HepG2 (cell line): ENCODE results near the gene PLCB1. TPM values are rescaled to one million over a fixed set of nuclear protein-coding genes. Genes with fewer than 3 reads are reported as not detected.

ENCODE experiments used
- AHR ChIP-seq: IDR thresholded peaks from 2 replicates; pipeline ENCODE4 v1.6.1; 2018; ENCODE audit warnings: missing genetic modification reagents, missing compliant biosample characterization
- CBX5 ChIP-seq: sonication (generic); formaldehyde crosslinking; IDR thresholded peaks from 2 replicates; pipeline ENCODE4 v1.4.0; 2020; ENCODE audit warnings: missing genetic modification reagents, borderline replicate concordance
- CHD4 ChIP-seq: fragments of 200-600 bp; sonication (generic); IDR thresholded peaks from 2 replicates; pipeline ENCODE4 v1.7.0; 2017; ENCODE audit warnings: mild to moderate bottlenecking, low read length, borderline replicate concordance
- GLI4 ChIP-seq: sonication (generic); formaldehyde crosslinking; IDR thresholded peaks from 2 replicates; pipeline ENCODE4 v1.5.1; 2020; ENCODE audit warnings: missing genetic modification reagents, mild to moderate bottlenecking, moderate library complexity, borderline replicate concordance
- HOXA7 ChIP-seq: sonication (generic); formaldehyde crosslinking; IDR thresholded peaks from 2 replicates; pipeline ENCODE4 v1.8.1; 2022; ENCODE audit warnings: mild to moderate bottlenecking, missing genetic modification reagents, moderate library complexity
- IKZF1 ChIP-seq: fragments of 450-650 bp; IDR thresholded peaks from 2 replicates; pipeline ENCODE4 v1.7.1; 2016
- KMT2B ChIP-seq: IDR thresholded peaks from 2 replicates; pipeline ENCODE4 v1.6.1; 2016; ENCODE audit warnings: missing genetic modification reagents, missing compliant biosample characterization
- MED1 ChIP-seq: sonication (generic); formaldehyde crosslinking; IDR thresholded peaks from 2 replicates; pipeline ENCODE4 v1.4.0; 2020; ENCODE audit warnings: missing genetic modification reagents
- MYNN ChIP-seq: sonication (generic); formaldehyde crosslinking; IDR thresholded peaks from 2 replicates; pipeline ENCODE4 v1.4.0; 2020; ENCODE audit warnings: mild to moderate bottlenecking, low read depth, missing genetic modification reagents
- RCOR2 ChIP-seq: IDR thresholded peaks from 2 replicates; pipeline ENCODE4 v1.6.1; 2016; ENCODE audit warnings: missing biosample characterization, missing genetic modification reagents
- RXRA ChIP-seq: sonication (generic); formaldehyde crosslinking; IDR thresholded peaks from 2 replicates; pipeline ENCODE4 v1.5.1; 2020; ENCODE audit warnings: missing genetic modification reagents
- SAFB2 ChIP-seq: sonication (generic); formaldehyde crosslinking; IDR thresholded peaks from 2 replicates; pipeline ENCODE4 v1.5.1; 2020; ENCODE audit warnings: missing genetic modification reagents, low read depth, mild to moderate bottlenecking, borderline replicate concordance
- SMAD9 ChIP-seq: sonication (generic); formaldehyde crosslinking; IDR thresholded peaks from 2 replicates; pipeline ENCODE4 v1.5.1; 2020; ENCODE audit warnings: mild to moderate bottlenecking, missing genetic modification reagents
- SP4 ChIP-seq: sonication (generic); formaldehyde crosslinking; IDR thresholded peaks from 2 replicates; pipeline ENCODE4 v1.8.1; 2023; ENCODE audit warnings: mild to moderate bottlenecking, missing genetic modification reagents
- ZBTB42 ChIP-seq: sonication (generic); formaldehyde crosslinking; IDR thresholded peaks from 2 replicates; pipeline ENCODE4 v1.5.0; 2020; ENCODE audit warnings: mild to moderate bottlenecking, missing genetic modification reagents
- ZNF12 ChIP-seq: sonication (generic); formaldehyde crosslinking; IDR thresholded peaks from 2 replicates; pipeline ENCODE4 v1.5.0; 2020; ENCODE audit warnings: missing genetic modification reagents
- ZNF180 ChIP-seq: sonication (generic); formaldehyde crosslinking; IDR thresholded peaks from 2 replicates; pipeline ENCODE4 v1.4.0; 2020; ENCODE audit warnings: low read depth, missing genetic modification reagents, borderline replicate concordance
- ZNF556 ChIP-seq: sonication (generic); formaldehyde crosslinking; IDR thresholded peaks from 2 replicates; pipeline ENCODE4 v1.4.0; 2020; ENCODE audit warnings: mild to moderate bottlenecking, missing genetic modification reagents, borderline replicate concordance
- polyA plus RNA-seq, 8 experiments: library from polyadenylated mRNA; depleted of rRNA in 3 of 8; stranded (reverse) in 7 of 8; unstranded in 1 of 8; fragments of >200 nt; fragmentation: Illumina TruSeq in 4 of 8; extraction: Trizol in 4 of 8; gene quantifications; 2 replicates each; pipeline versions ENCODE4 v1.2.1 to v1.2.3, GENCODE V29; 2011 to 2016; ENCODE audit warnings: low read depth in 4 of 8, missing spikeins in 1 of 8, mixed read lengths in 1 of 8; ENCODE audit not compliant: insufficient read depth in 1 of 8
- total RNA-seq, 5 experiments: library from RNA; depleted of rRNA; stranded (reverse); fragments of >200 nt; fragmentation: Illumina TruSeq; extraction: Trizol; gene quantifications; 2 replicates each; pipeline ENCODE4 v1.2.3, GENCODE V29; 2016; ENCODE audit warnings: low read depth in 1 of 5
- TF ChIP-seq, protein P1 (sequence below): IDR thresholded peaks from 2 replicates; pipeline ENCODE4 v1.6.1; 2016; ENCODE audit warnings: control low read depth
- TF ChIP-seq, protein P2 (sequence below): sonication (generic); formaldehyde crosslinking; IDR thresholded peaks from 2 replicates; pipeline ENCODE4 v1.4.0; 2020; ENCODE audit warnings: mild to moderate bottlenecking, missing genetic modification reagents, borderline replicate concordance
- TF ChIP-seq, protein P3 (sequence below): sonication (generic); formaldehyde crosslinking; IDR thresholded peaks from 2 replicates; pipeline ENCODE4 v1.4.0; 2020; ENCODE audit warnings: missing genetic modification reagents, mild to moderate bottlenecking, borderline replicate concordance

Gene PLCB1
- total and polyA plus RNA-seq, 2 of the 13 experiments (the other 11 are each of a cell fraction or from before 2014, with no cell fraction given) = 42.4 to 55.9 TPM

GRCh38 chr20:8809107-8809953 lies 677.3 kb downstream of the PLCB1 start (continued):
- TF ChIP-seq CBX5 (peak; percentile 76; the same call in 1 of the 2 replicates), AHR (CRISPR knock-in tag) (0 out of 2 replicates have a peak, but pooled peaks have one; percentile 73), ZNF12 (peak; percentile 56; the same call in 1 of the 2 replicates), IKZF1 (no peak), GLI4 (0 out of 2 replicates have a peak, but pooled peaks have one; percentile 66), KMT2B (peak; percentile 39; the same call in 1 of the 2 replicates), RCOR2 (CRISPR knock-in tag) (peak; percentile 78), MED1 (CRISPR knock-in tag) (peak; percentile 85), SP4 (CRISPR knock-in tag) (no peak), SAFB2 (CRISPR knock-in tag) (peak; percentile 41; the same call in 1 of the 2 replicates), HOXA7 (CRISPR knock-in tag) (no peak), SMAD9 (0 out of 2 replicates have a peak, but pooled peaks have one; percentile 42), RXRA (CRISPR knock-in tag) (peak; percentile 48; the same call in 1 of the 2 replicates), MYNN (CRISPR knock-in tag) (0 out of 2 replicates have a peak, but pooled peaks have one; percentile 56), CHD4 (peak; percentile 66; the same call in 1 of the 2 replicates), ZNF556 (CRISPR knock-in tag) (peak; percentile 89), ZBTB42 (CRISPR knock-in tag) (no peak), ZNF180 (CRISPR knock-in tag) (no peak)
- TF ChIP-seq, protein P1, sequence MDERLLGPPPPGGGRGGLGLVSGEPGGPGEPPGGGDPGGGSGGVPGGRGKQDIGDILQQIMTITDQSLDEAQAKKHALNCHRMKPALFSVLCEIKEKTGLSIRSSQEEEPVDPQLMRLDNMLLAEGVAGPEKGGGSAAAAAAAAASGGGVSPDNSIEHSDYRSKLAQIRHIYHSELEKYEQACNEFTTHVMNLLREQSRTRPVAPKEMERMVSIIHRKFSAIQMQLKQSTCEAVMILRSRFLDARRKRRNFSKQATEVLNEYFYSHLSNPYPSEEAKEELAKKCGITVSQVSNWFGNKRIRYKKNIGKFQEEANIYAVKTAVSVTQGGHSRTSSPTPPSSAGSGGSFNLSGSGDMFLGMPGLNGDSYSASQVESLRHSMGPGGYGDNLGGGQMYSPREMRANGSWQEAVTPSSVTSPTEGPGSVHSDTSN (CRISPR knock-in tag) = no peak
- TF ChIP-seq, protein P2, sequence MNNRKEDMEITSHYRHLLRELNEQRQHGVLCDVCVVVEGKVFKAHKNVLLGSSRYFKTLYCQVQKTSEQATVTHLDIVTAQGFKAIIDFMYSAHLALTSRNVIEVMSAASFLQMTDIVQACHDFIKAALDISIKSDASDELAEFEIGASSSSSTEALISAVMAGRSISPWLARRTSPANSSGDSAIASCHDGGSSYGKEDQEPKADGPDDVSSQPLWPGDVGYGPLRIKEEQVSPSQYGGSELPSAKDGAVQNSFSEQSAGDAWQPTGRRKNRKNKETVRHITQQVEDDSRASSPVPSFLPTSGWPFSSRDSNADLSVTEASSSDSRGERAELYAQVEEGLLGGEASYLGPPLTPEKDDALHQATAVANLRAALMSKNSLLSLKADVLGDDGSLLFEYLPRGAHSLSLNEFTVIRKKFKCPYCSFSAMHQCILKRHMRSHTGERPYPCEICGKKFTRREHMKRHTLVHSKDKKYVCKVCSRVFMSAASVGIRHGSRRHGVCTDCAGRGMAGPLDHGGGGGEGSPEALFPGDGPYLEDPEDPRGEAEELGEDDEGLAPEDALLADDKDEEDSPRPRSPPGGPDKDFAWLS (CRISPR knock-in tag) = no peak
- TF ChIP-seq, protein P3, sequence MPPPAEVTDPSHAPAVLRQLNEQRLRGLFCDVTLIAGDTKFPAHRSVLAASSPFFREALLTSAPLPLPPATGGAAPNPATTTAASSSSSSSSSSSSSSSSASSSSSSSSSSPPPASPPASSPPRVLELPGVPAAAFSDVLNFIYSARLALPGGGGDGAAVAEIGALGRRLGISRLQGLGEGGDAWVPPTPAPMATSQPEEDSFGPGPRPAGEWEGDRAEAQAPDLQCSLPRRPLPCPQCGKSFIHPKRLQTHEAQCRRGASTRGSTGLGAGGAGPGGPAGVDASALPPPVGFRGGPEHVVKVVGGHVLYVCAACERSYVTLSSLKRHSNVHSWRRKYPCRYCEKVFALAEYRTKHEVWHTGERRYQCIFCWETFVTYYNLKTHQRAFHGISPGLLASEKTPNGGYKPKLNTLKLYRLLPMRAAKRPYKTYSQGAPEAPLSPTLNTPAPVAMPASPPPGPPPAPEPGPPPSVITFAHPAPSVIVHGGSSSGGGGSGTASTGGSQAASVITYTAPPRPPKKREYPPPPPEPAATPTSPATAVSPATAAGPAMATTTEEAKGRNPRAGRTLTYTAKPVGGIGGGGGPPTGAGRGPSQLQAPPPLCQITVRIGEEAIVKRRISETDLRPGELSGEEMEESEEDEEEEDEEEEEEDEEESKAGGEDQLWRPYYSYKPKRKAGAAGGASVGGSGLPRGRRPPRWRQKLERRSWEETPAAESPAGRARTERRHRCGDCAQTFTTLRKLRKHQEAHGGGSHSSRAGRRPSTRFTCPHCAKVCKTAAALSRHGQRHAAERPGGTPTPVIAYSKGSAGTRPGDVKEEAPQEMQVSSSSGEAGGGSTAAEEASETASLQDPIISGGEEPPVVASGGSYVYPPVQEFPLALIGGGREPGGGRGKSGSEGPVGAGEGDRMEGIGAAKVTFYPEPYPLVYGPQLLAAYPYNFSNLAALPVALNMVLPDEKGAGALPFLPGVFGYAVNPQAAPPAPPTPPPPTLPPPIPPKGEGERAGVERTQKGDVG = peak; percentile 42; the same call in 1 of the 2 replicates
